Calu3 (cell line): Measurements from ENCODE around the gene JAG2. TPM values are rescaled to one million over a fixed set of nuclear protein-coding genes. Genes with fewer than 3 reads are reported as not detected.

Source experiments
- BruUV-seq: library from RNA; stranded (reverse); fragments of 400-500 nt; replicated peaks from 2 replicates; lab custom pipeline; 2021; lab: Mats Ljungman, UMichigan
- CTCF ChIA-PET: fragments of 300-600 bp; sonication (Branson Sonifier 250); formaldehyde crosslinking; loops from one replicate; lab custom pipeline; 2022; ENCODE audit warnings: antibody characterized with exemption; lab: Charles Lee
- DNase-seq: peaks from one replicate; pipeline ENCODE4 v3.0.0; 2022
- H3K27ac Mint-ChIP-seq: one replicate; pipeline ENCODE4 v1.8.0; 2022; ENCODE audit warnings: mixed read lengths; ENCODE audit not compliant: unreplicated experiment
- H3K27me3 Mint-ChIP-seq: one replicate; pipeline ENCODE4 v1.8.0; 2022; ENCODE audit warnings: mixed read lengths; ENCODE audit not compliant: unreplicated experiment
- H3K36me3 Mint-ChIP-seq: one replicate; pipeline ENCODE4 v1.8.0; 2022; ENCODE audit warnings: mild to moderate bottlenecking, moderate library complexity, mixed read lengths; ENCODE audit not compliant: insufficient read depth, unreplicated experiment
- H3K4me1 Mint-ChIP-seq: one replicate; pipeline ENCODE4 v1.8.0; 2022; ENCODE audit warnings: mild to moderate bottlenecking, low read depth, mixed read lengths; ENCODE audit not compliant: unreplicated experiment
- H3K4me3 Mint-ChIP-seq: one replicate; pipeline ENCODE4 v1.8.0; 2022; ENCODE audit warnings: mild to moderate bottlenecking, low read depth, moderate library complexity, mixed read lengths; ENCODE audit not compliant: unreplicated experiment
- H3K9me3 Mint-ChIP-seq: one replicate; pipeline ENCODE4 v1.8.0; 2022; ENCODE audit warnings: low read depth, mixed read lengths; ENCODE audit not compliant: unreplicated experiment
- CTCF ChIP-seq: fragments of 200-600 bp; IDR thresholded peaks from one replicate; pipeline ENCODE4 v1.8.0; 2022; ENCODE audit warnings: antibody characterized with exemption; ENCODE audit not compliant: unreplicated experiment
- intact Hi-C: fragments of 100-400 bp; cut with micrococcal nuclease; formaldehyde crosslinking; loops from one replicate; pipeline ENCODE4 v1.10.0; 2022; ENCODE audit not compliant: unreplicated experiment
- total RNA-seq: library from RNA; stranded (reverse); gene quantifications from 2 replicates; pipeline ENCODE4 v1.2.3, GENCODE V29; 2022

Gene JAG2
- total RNA-seq, 1 experiment from 2014 or later: 13.8 TPM

DNA sequence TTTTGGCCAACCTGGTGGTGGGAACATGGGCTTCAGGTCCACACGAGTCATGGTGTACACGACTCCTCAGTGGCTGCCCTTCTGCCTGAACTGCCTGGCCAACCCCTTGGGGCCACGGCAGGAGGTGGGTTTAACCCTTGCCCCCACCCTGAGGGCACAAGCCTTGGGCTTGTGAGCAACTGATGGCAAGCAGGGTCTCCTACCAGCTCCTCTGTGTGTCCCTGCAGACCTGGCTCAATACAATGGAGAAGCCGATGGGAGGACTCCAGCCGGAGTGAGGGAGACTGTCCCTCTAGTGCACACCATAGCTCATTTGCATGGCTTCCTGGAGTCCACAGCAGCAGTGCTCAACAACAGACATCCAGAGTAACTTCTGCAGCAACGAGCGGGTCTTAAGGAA is 28.0 kb downstream of the JAG2 start:
- H3K36me3 Mint-ChIP-seq: peaks cover 11% of the 10 kb centered on the region
- TF ChIP-seq CTCF: no peak
- no TSS peak for BruUV-seq
- intact Hi-C loops: no loop called here
- H3K9me3 Mint-ChIP-seq: no peaks in the 10 kb centered on the region
- CTCF ChIA-PET: no interaction called here
- no peak overlapping the region for H3K27ac Mint-ChIP-seq
- no peak overlapping the region for H3K4me3 Mint-ChIP-seq
- no peaks in the 10 kb centered on the region for H3K27me3 Mint-ChIP-seq
- no peak for DNase-seq
- H3K4me1 Mint-ChIP-seq: no peaks in the 10 kb centered on the region

DNA sequence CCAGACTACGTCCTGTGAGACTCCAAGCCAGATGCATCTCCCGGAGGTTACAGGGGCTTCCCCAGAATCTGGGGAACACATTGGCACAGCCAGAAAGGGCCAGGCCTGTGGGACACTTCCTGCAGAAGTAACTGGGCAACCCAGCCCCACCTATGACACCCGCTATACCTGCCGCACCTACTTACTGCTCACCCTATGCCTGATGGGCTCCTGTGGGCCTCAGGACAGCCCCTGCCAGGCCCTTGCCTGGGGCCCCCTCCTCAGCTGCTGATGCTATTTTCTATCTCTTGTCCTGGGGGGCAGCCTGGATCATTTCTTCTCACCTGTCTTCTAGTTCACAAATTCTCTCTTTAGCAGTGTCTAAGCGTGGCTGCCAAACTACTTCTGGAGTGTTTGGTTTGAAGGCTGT is 28.7 kb downstream of the JAG2 start:
- H3K4me3 Mint-ChIP-seq: no peak overlapping the region
- H3K27ac Mint-ChIP-seq: no peak overlapping the region
- intact Hi-C loops: no loop called here
- peaks cover 11% of the 10 kb centered on the region for H3K36me3 Mint-ChIP-seq
- no peak for TF ChIP-seq CTCF
- no peaks in the 10 kb centered on the region for H3K9me3 Mint-ChIP-seq
- H3K4me1 Mint-ChIP-seq: no peaks in the 10 kb centered on the region
- no TSS peak for BruUV-seq
- no peaks in the 10 kb centered on the region for H3K27me3 Mint-ChIP-seq
- no peak for DNase-seq
- CTCF ChIA-PET: no interaction called here

GRCh38 chr14:105139212-105139825 is 29.3 kb downstream of the JAG2 start:
- Mint-ChIP-seq H3K27me3 (no peaks in the 10 kb centered on the region), H3K4me1 (peaks cover 4% of the 10 kb centered on the region), H3K4me3 (no peak overlapping the region), H3K36me3 (peaks cover 11% of the 10 kb centered on the region), H3K27ac (no peak overlapping the region), H3K9me3 (no peaks in the 10 kb centered on the region)
- TF ChIP-seq CTCF: no peak
- BruUV-seq: no TSS peak
- intact Hi-C loops: no loop called here
- CTCF ChIA-PET: no interaction called here
- no peak for DNase-seq

DNA sequence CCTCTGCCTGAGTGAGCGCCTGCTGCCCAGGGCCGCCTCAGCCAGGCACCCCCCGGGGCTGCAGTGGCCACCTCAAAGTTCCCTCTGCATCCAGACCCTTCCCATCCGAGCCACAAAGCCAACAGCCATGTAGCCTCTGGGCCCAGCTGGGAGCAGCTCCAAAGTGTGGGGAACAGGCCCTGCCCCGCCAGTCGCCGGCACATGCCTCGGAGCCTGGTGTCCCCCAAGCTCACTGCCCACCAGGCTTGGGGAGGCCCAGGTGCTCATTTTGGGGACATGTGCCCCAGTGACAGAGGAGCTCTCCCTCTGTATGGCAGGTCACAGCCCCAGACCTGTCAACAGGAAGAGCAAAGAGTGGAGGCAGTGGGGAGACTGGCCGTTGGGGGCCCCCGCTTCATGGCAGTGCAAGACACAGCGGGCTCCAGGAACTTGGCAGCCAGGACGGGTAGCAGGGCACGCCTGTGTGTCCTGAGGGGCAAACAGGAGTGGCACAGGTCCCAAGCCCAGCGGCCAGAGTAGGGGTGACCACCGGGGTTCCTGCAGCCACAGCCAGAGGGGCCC is 29.9 kb downstream of the JAG2 start:
- intact Hi-C loops: no loop called here
- Mint-ChIP-seq H3K27ac (no peak overlapping the region), H3K36me3 (peaks cover 11% of the 10 kb centered on the region), H3K9me3 (no peaks in the 10 kb centered on the region), H3K27me3 (no peaks in the 10 kb centered on the region), H3K4me1 (peaks cover 10% of the 10 kb centered on the region), H3K4me3 (no peak overlapping the region)
- CTCF ChIA-PET: no interaction called here
- no peak for TF ChIP-seq CTCF
- no TSS peak for BruUV-seq
- DNase-seq: no peak
